ENCODE measurements around the gene PPM1D. TPM values are rescaled to one million over a fixed set of nuclear protein-coding genes. Genes with fewer than 3 reads are reported as not detected.
"Not testable (repeated sequence)": the region's sequence is repeated elsewhere in the genome, so short reads cannot be mapped to it uniquely, and the experiment has no call there.

PPM1D gene
- polyA plus RNA-seq, 2 of the 4 experiments (the other 2 are of a cell fraction), result 10.5 to 13.5 TPM

- CTCF ChIA-PET, result interaction anchor here (1.0 to 2.6 kb wide), 5 partner anchors 15 to 472 kb away, joined by 3 to 17 read pairs (median 6); partner anchors contain the start of gene CHCT1
- POLR2A ChIA-PET, result interaction anchor here (1.0 kb wide), 1 partner anchor 14 kb away, joined by 3 read pairs; the partner anchor contains the start of gene PPM1D
- H3K4me1 ChIP-seq, result peaks cover 23% of the 10 kb centered on the region
- H3K4me3 ChIP-seq; H3K27ac ChIP-seq; H3K4me2 ChIP-seq; DNase-seq (ENCODE audit: low read depth in 1 of 2, low spot score in 1 of 2); H3K9me3 ChIP-seq; FAIRE-seq; ATAC-seq: not testable (repeated sequence)
- 89% methylated on average over 3 of the region's 3 CpGs for whole genome bisulfite sequencing (ENCODE audit: missing lambda C conversion rate)
- TF ChIP-seq MAFK (IDR thresholded peaks at IDR 0.05; ENCODE audit: partially characterized antibody), result peak; percentile 54
Measured at GRCh38 chr17:60614247-60614646, 14.3 kb downstream of the PPM1D start.

DNA sequence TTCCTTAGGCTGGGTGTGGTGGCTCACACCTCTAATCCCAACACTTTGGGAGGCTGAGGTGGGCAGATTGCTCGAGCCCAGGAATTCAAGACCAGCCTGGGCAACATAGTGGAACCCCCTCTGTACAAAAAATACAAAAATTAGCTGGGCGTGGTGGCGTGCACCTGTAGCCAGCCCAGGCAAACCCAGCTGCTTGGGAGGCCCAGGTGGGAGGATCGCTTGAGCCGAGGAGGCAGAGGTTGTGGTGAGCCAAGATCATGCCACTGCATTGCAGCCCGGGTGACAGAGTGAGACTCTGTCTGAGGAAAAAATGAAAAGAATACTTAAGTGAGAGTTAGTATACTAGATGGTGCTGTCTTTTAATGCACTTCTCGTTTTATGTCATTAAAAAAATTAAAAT is 15.1 kb downstream of the PPM1D start:
- WGBS (ENCODE audit: missing lambda C conversion rate), result 90% methylated on average over 7 of the region's 7 CpGs
- DNase-seq (ENCODE audit: low read depth in 1 of 2, low spot score in 1 of 2) (no peak), FAIRE-seq (no peak), ATAC-seq (no peak)
- Histone ChIP-seq H3K27ac (no peak overlapping the region), H3K4me2 (no peak overlapping the region), H3K4me3 (no peak overlapping the region), H3K9me3 (no peaks in the 10 kb centered on the region), H3K4me1 (peaks cover 20% of the 10 kb centered on the region)
- ChIA-PET CTCF (interaction anchor here (0.9 to 3.7 kb wide), 6 partner anchors 9 to 24 kb away, joined by 3 to 17 read pairs (median 6); partner anchors contain the start of gene PPM1D), POLR2A (no interaction called here)
- TF ChIP-seq MAX (IDR thresholded peaks at IDR 0.05) (no peak), ATOH8 (CRISPR knock-in tag; IDR thresholded peaks at IDR 0.05; ENCODE audit: low read depth) (no peak), KDM5A (IDR thresholded peaks at IDR 0.05) (no peak), MAZ (IDR thresholded peaks at IDR 0.05; ENCODE audit: borderline replicate concordance, low read depth, low read length) (no peak), EHF (CRISPR knock-in tag; IDR thresholded peaks at IDR 0.05) (no peak), FOSL2 (IDR thresholded peaks at IDR 0.05) (no peak), FOSL2 (CRISPR knock-in tag; IDR thresholded peaks at IDR 0.05) (no peak), CHD2 (IDR thresholded peaks at IDR 0.05; ENCODE audit: low read length, partially characterized antibody) (no peak), SMC3 (IDR thresholded peaks at IDR 0.05) (no peak), REST (IDR thresholded peaks at IDR 0.05) (no peak), POLR2A (IDR thresholded peaks at IDR 0.05; ENCODE audit: low read length) (no peak)
- TF ChIP-seq, protein P1, sequence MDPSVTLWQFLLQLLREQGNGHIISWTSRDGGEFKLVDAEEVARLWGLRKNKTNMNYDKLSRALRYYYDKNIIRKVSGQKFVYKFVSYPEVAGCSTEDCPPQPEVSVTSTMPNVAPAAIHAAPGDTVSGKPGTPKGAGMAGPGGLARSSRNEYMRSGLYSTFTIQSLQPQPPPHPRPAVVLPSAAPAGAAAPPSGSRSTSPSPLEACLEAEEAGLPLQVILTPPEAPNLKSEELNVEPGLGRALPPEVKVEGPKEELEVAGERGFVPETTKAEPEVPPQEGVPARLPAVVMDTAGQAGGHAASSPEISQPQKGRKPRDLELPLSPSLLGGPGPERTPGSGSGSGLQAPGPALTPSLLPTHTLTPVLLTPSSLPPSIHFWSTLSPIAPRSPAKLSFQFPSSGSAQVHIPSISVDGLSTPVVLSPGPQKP (IDR thresholded peaks at IDR 0.05; ENCODE audit: low read depth, low read length), result no peak
- TF ChIP-seq, protein P2, sequence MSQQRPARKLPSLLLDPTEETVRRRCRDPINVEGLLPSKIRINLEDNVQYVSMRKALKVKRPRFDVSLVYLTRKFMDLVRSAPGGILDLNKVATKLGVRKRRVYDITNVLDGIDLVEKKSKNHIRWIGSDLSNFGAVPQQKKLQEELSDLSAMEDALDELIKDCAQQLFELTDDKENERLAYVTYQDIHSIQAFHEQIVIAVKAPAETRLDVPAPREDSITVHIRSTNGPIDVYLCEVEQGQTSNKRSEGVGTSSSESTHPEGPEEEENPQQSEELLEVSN (IDR thresholded peaks at IDR 0.05; ENCODE audit: borderline replicate concordance, low read depth), result no peak
- TF ChIP-seq, protein P3, sequence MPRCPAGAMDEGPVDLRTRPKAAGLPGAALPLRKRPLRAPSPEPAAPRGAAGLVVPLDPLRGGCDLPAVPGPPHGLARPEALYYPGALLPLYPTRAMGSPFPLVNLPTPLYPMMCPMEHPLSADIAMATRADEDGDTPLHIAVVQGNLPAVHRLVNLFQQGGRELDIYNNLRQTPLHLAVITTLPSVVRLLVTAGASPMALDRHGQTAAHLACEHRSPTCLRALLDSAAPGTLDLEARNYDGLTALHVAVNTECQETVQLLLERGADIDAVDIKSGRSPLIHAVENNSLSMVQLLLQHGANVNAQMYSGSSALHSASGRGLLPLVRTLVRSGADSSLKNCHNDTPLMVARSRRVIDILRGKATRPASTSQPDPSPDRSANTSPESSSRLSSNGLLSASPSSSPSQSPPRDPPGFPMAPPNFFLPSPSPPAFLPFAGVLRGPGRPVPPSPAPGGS (IDR thresholded peaks at IDR 0.05), result no peak

GRCh38 chr17:60615840-60616239 is 15.8 kb downstream of the PPM1D start:
- FAIRE-seq, result no peak
- Histone ChIP-seq H3K27ac (no peak overlapping the region), H3K4me3 (no peak overlapping the region), H3K4me1 (peaks cover 14% of the 10 kb centered on the region), H3K9me3 (no peaks in the 10 kb centered on the region), H3K4me2 (no peak overlapping the region)
- no peak for ATAC-seq
- 88% methylated on average over 2 of the region's 3 CpGs for WGBS (ENCODE audit: missing lambda C conversion rate)
- CTCF ChIA-PET, result interaction anchor here (0.6 to 3.7 kb wide), 8 partner anchors 9 to 1661 kb away, joined by 3 to 17 read pairs (median 4); partner anchors contain the start of gene PPM1D
- DNase-seq (ENCODE audit: low read depth in 1 of 2, low spot score in 1 of 2), result no peak
- POLR2A ChIA-PET, result no interaction called here
- no peak for TF ChIP-seq REST (IDR thresholded peaks at IDR 0.05)
- TF ChIP-seq ATOH8 (CRISPR knock-in tag; IDR thresholded peaks at IDR 0.05; ENCODE audit: low read depth), result no peak
- TF ChIP-seq, protein P3 (IDR thresholded peaks at IDR 0.05), result no peak
- TF ChIP-seq EP300 (IDR thresholded peaks at IDR 0.05), result no peak
- TF ChIP-seq NPAS2 (CRISPR knock-in tag; IDR thresholded peaks at IDR 0.05; ENCODE audit: borderline replicate concordance), result no peak

Data from A549 (cell line).